ENCODE data around the gene TBC1D7.

DNA sequence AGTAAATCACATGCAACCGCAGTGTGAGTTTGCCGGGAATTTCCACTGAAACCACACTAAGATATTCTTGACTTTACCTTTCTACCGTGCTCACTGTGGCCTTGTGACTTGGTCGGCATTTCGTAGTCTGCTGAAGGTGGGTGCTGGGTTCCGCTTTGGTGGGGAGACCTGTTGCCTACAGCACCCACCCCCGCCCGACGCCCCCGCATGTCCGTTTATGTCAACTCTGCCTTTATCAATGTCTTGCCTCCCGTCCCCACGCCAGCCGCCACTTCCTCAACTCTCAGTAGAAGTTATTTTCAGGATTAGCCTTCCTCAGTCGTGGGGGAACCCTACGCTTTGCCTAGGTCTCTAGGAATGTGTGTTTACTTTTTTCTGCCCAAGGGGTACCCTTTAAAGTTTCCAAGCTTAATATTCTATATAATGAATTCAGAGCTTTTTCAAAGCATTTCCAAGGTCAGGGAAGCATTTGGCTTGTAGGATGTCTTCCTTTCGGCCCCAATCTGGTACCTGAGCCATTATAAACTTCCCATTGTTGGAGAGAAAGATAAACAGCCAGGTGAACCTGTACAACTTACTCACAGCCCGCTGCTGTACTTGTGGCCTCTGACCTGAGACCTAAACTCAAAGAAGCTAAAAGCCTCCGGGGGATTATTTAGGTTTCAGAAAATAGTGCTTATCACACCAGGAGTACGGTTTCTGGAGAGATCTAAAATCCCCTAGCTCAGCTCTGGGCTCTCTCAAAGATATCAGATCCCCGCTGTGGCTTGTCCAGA lies 54.2 kb downstream of the TBC1D7 start:
- TF ChIP-seq, protein P1, sequence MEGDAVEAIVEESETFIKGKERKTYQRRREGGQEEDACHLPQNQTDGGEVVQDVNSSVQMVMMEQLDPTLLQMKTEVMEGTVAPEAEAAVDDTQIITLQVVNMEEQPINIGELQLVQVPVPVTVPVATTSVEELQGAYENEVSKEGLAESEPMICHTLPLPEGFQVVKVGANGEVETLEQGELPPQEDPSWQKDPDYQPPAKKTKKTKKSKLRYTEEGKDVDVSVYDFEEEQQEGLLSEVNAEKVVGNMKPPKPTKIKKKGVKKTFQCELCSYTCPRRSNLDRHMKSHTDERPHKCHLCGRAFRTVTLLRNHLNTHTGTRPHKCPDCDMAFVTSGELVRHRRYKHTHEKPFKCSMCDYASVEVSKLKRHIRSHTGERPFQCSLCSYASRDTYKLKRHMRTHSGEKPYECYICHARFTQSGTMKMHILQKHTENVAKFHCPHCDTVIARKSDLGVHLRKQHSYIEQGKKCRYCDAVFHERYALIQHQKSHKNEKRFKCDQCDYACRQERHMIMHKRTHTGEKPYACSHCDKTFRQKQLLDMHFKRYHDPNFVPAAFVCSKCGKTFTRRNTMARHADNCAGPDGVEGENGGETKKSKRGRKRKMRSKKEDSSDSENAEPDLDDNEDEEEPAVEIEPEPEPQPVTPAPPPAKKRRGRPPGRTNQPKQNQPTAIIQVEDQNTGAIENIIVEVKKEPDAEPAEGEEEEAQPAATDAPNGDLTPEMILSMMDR (IDR thresholded peaks at IDR 0.05): no peak
- no peak for TF ChIP-seq ZFX (IDR thresholded peaks at IDR 0.05; ENCODE audit: borderline replicate concordance)
